DND-41 (cell line): ENCODE results near the gene RXFP4.

Source experiments
- ATAC-seq: fragments of 200-7000 bp; cut with Tn5 transposase; 3 replicates; pipeline ENCODE4 v1.9.1; 2021; ENCODE audit warnings: low read depth; ENCODE audit not compliant: insufficient read depth
- DNase-seq: peaks from one replicate; pipeline ENCODE4 v3.0.0-alpha.2; 2020
- H2AFZ ChIP-seq: 2 replicates; pipeline ENCODE4 v1.6.0; 2012; ENCODE audit warnings: low read depth, low read length
- H3K27ac ChIP-seq: 2 replicates; pipeline ENCODE4 v1.5.1; 2012; ENCODE audit warnings: low read length, inconsistent platforms
- H3K27me3 ChIP-seq: fragments of 200-600 bp; sonication (generic); 2 replicates; pipeline ENCODE4 v1.6.0; 2012; ENCODE audit warnings: low read length, mild to moderate bottlenecking, inconsistent platforms; ENCODE audit not compliant: insufficient read depth, poor library complexity
- H3K36me3 ChIP-seq: 2 replicates; pipeline ENCODE4 v1.5.1; 2012; ENCODE audit warnings: low read length, inconsistent platforms; ENCODE audit not compliant: insufficient read depth
- H3K4me1 ChIP-seq: 2 replicates; pipeline ENCODE4 v1.5.1; 2012; ENCODE audit warnings: mild to moderate bottlenecking, low read length; ENCODE audit not compliant: insufficient read depth
- H3K4me2 ChIP-seq: 2 replicates; pipeline ENCODE4 v1.6.0; 2012; ENCODE audit warnings: mild to moderate bottlenecking, moderate library complexity, low read length, inconsistent platforms; ENCODE audit not compliant: insufficient read depth
- H3K4me3 ChIP-seq, 2 experiments: fragments of 200-600 bp in 1 of 2; shearing (Covaris generic) in 1 of 2; 2 replicates each; pipeline ENCODE4 v1.5.1; 2012 to 2016; ENCODE audit warnings: inconsistent platforms in 2 of 2, low read length in 2 of 2, mild to moderate bottlenecking in 2 of 2, low read depth in 1 of 2, moderate library complexity in 1 of 2
- H3K79me2 ChIP-seq: 2 replicates; pipeline ENCODE4 v1.6.0; 2012; ENCODE audit warnings: low read length, inconsistent platforms; ENCODE audit not compliant: insufficient read depth
- H3K9ac ChIP-seq: 2 replicates; pipeline ENCODE4 v1.6.0; 2012; ENCODE audit warnings: low read depth, mild to moderate bottlenecking, inconsistent platforms, low read length, moderate library complexity
- H3K9me3 ChIP-seq: 2 replicates; pipeline ENCODE4 v1.5.1; 2012; ENCODE audit warnings: low read length, moderate library complexity, mild to moderate bottlenecking, inconsistent platforms; ENCODE audit not compliant: insufficient read depth, severe bottlenecking
- H4K20me1 ChIP-seq: 2 replicates; pipeline ENCODE4 v1.6.0; 2012; ENCODE audit warnings: low read length; ENCODE audit not compliant: insufficient read depth
- EZH2 ChIP-seq: IDR thresholded peaks from 3 replicates; pipeline ENCODE4 v1.6.1; 2012; ENCODE audit warnings: borderline replicate concordance, low read depth, mild to moderate bottlenecking, moderate library complexity, low read length, inconsistent platforms; ENCODE audit not compliant: severe bottlenecking
- TF ChIP-seq, protein P1 (sequence below): IDR thresholded peaks from 2 replicates; pipeline ENCODE4 v1.5.1; 2012; ENCODE audit warnings: borderline replicate concordance, low read length, moderate library complexity, mild to moderate bottlenecking; ENCODE audit not compliant: poor library complexity, severe bottlenecking; ENCODE audit errors: extremely low read depth

Gene RXFP4

DNA sequence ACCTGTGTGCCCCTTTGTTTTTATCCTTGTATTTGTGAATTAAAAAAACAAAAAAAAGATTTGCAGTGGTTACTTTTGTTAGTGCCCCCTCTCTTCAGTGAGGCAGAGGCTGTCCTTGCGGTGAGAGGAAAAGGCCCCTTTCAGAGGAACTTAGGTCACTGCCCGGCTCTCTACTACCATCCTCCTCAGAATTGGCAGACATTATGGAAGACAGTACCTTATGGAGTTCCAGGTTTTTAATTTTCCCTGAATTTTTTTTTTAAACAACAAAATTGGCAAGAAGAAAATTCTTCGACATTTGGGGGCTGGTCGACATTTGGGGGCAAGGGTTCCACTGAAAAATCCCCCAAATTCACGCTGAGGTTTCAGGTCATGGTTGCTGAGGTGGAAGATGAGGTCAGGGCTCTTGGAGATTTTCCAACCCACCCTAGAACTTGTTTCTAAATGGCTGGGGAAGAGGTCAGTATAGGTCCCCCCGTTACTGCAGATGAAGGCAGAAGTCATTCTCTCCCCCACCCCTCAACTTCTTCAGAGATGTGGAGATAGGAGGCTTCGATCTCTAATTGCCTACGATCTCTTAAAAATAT, 5.3 kb downstream of the RXFP4 start:
- Histone ChIP-seq H3K4me1 (peaks cover 5% of the 10 kb centered on the region), H3K9ac (no peak overlapping the region), H4K20me1 (peaks cover 13% of the 10 kb centered on the region), H3K4me3 (no peak overlapping the region), H3K27me3 (no peaks in the 10 kb centered on the region), H3K9me3 (no peaks in the 10 kb centered on the region), H3K4me2 (no peak overlapping the region), H2AFZ (no peak overlapping the region), H3K36me3 (peaks cover 49% of the 10 kb centered on the region), H3K27ac (peak overlapping the region; percentile 47), H3K79me2 (no peaks in the 10 kb centered on the region)
- ATAC-seq (no peak), DNase-seq (no peak)
- TF ChIP-seq, protein P1, sequence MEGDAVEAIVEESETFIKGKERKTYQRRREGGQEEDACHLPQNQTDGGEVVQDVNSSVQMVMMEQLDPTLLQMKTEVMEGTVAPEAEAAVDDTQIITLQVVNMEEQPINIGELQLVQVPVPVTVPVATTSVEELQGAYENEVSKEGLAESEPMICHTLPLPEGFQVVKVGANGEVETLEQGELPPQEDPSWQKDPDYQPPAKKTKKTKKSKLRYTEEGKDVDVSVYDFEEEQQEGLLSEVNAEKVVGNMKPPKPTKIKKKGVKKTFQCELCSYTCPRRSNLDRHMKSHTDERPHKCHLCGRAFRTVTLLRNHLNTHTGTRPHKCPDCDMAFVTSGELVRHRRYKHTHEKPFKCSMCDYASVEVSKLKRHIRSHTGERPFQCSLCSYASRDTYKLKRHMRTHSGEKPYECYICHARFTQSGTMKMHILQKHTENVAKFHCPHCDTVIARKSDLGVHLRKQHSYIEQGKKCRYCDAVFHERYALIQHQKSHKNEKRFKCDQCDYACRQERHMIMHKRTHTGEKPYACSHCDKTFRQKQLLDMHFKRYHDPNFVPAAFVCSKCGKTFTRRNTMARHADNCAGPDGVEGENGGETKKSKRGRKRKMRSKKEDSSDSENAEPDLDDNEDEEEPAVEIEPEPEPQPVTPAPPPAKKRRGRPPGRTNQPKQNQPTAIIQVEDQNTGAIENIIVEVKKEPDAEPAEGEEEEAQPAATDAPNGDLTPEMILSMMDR: no peak
- no peak for TF ChIP-seq EZH2

DNA sequence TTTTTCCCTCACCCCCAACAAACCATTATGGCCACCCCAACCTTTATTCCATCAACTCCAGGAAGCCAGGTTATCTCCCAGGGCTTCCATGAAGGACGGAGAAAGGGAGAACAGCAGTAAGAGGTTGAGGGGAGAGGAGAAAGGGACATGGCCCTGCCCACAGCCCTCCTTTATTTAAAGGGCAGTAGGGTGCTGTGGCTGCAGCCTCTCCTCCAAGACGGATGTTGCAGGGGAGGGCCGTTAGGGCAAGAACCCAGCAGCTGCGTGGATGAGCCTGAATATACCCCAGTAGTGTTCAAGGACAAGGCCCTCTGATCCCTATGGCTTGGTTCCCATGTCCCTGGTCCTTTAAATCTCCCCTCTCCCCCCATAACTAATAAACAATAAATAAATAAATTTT, 5.9 kb downstream of the RXFP4 start:
- ATAC-seq (no peak), DNase-seq (no peak)
- Histone ChIP-seq H3K27me3 (no peaks in the 10 kb centered on the region), H3K4me3 (no peak overlapping the region), H3K9ac (no peak overlapping the region), H3K36me3 (peaks cover 55% of the 10 kb centered on the region), H3K4me1 (no peaks in the 10 kb centered on the region), H3K27ac (no peak overlapping the region), H2AFZ (no peak overlapping the region), H4K20me1 (peaks cover 18% of the 10 kb centered on the region), H3K4me2 (no peak overlapping the region), H3K9me3 (no peaks in the 10 kb centered on the region), H3K79me2 (no peaks in the 10 kb centered on the region)
- TF ChIP-seq EZH2: no peak
- TF ChIP-seq, protein P1: no peak

DNA sequence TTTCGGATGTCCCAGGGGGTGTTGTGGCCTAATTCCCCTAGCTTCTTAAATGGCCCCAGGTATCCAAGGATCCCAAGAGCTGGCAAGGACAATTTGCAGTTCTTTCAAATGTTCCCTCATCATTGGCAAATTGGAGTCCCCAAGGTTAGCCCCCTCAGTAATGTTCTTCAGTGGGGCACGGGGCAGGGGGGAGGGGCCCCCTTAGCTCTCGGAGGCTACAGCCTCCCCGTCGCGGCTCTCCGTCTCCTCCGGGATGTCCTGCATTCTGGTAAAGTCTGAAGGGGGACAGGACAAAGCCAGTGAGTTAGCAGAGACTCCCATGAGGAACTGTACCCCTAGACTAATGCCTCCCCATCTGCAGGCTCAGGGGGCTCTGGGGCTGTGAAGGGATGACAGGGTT, 6.3 kb downstream of the RXFP4 start:
- Histone ChIP-seq H3K36me3 (peaks cover 60% of the 10 kb centered on the region), H3K4me1 (no peaks in the 10 kb centered on the region), H3K79me2 (no peaks in the 10 kb centered on the region), H3K4me2 (no peak overlapping the region), H3K27ac (no peak overlapping the region), H3K9me3 (no peaks in the 10 kb centered on the region), H3K4me3 (no peak overlapping the region), H2AFZ (no peak overlapping the region), H4K20me1 (peaks cover 23% of the 10 kb centered on the region), H3K27me3 (no peaks in the 10 kb centered on the region), H3K9ac (no peak overlapping the region)
- ATAC-seq (no peak), DNase-seq (no peak)
- TF ChIP-seq, protein P1: no peak
- no peak for TF ChIP-seq EZH2
